HG02759 (cell line): ENCODE measurements around the gene ABHD3.
"Not testable (repeated sequence)": the region's sequence is repeated elsewhere in the genome, so short reads cannot be mapped to it uniquely, and the experiment has no call there.

Experiments used
- ATAC-seq: cut with Tn5 transposase; IDR thresholded peaks from one replicate; pipeline ENCODE4 v1.9.1; 2021; ENCODE audit warnings: mild to moderate bottlenecking, moderate library complexity; ENCODE audit not compliant: unreplicated experiment

ABHD3 gene

GRCh38 chr18:21653361-21653760 lies 51.2 kb downstream of the ABHD3 start:
- ATAC-seq, result no peak

GRCh38 chr18:21652073-21652472 lies 52.5 kb downstream of the ABHD3 start:
- no peak for ATAC-seq

- no peak for ATAC-seq
Observed at GRCh38 chr18:21650311-21650710, 54.3 kb downstream of the ABHD3 start.

GRCh38 chr18:21640375-21640774 lies 64.2 kb downstream of the ABHD3 start:
- not testable (repeated sequence) for ATAC-seq

GRCh38 chr18:21638822-21639221 lies 65.8 kb downstream of the ABHD3 start:
- no peak for ATAC-seq

GRCh38 chr18:21636769-21637168 lies 67.8 kb downstream of the ABHD3 start:
- no peak for ATAC-seq

- no peak for ATAC-seq
Observed at GRCh38 chr18:21634588-21635199, 69.9 kb downstream of the ABHD3 start.

GRCh38 chr18:21632393-21632792 lies 72.2 kb downstream of the ABHD3 start:
- ATAC-seq, result no peak

GRCh38 chr18:21629089-21629832 lies 75.3 kb downstream of the ABHD3 start:
- peak; percentile 91 for ATAC-seq

- not testable (repeated sequence) for ATAC-seq
Observed at GRCh38 chr18:21621640-21622039, 82.9 kb downstream of the ABHD3 start.

- peak; percentile 99 for ATAC-seq
Observed at GRCh38 chr18:21612125-21613039, 92.2 kb downstream of the ABHD3 start, which contains the start of gene SNRPD1. SNRPD1 (plus strand) TSS chr18:21612314; CDS start chr18:21612430, 116 bp downstream.

GRCh38 chr18:21611401-21612124 lies 93.0 kb downstream of the ABHD3 start:
- ATAC-seq, result peak; percentile 2

GRCh38 chr18:21605213-21605612 lies 99.4 kb downstream of the ABHD3 start:
- no peak for ATAC-seq

- no peak for ATAC-seq
Observed at GRCh38 chr18:21604671-21605070, 99.9 kb downstream of the ABHD3 start.

- ATAC-seq, result no peak
Observed at GRCh38 chr18:21602299-21602587, 102.3 kb downstream of the ABHD3 start.
